Lung (tissue), 12 donors: ENCODE measurements around the gene CROCC. TPM values are rescaled to one million over a fixed set of nuclear protein-coding genes. Genes with fewer than 3 reads are reported as not detected.

ENCODE experiments used
- ATAC-seq: fragments of 200-7000 bp; cut with Tn5 transposase; one replicate; pipeline ENCODE4 v1.9.1; 2020; ENCODE audit warnings: moderate number of reproducible peaks; ENCODE audit not compliant: insufficient read depth, low FRiP score
- DNase-seq, 3 donors: peaks; one replicate each; pipeline ENCODE4 v3.0.0-alpha.2; 2013 to 2017
- H3K27ac ChIP-seq, 2 donors: one replicate each; pipeline ENCODE4 v1.5.1; 2013; ENCODE audit warnings: mild to moderate bottlenecking in 2 of 2, moderate library complexity in 2 of 2, control low read depth in 1 of 2, inconsistent platforms in 1 of 2, low read depth in 1 of 2, low read length in 1 of 2
- H3K27me3 ChIP-seq, 3 donors: one replicate each; pipeline ENCODE4 v1.5.1; 2013; ENCODE audit warnings: low read length in 2 of 3; ENCODE audit not compliant: control insufficient read depth in 3 of 3, insufficient read depth in 3 of 3
- H3K36me3 ChIP-seq, 4 donors: one replicate each; pipeline ENCODE4 v1.5.1; 2013; ENCODE audit warnings: low read length in 4 of 4, mild to moderate bottlenecking in 1 of 4, moderate library complexity in 1 of 4; ENCODE audit not compliant: control insufficient read depth in 4 of 4, insufficient read depth in 4 of 4
- H3K4me1 ChIP-seq, 5 donors: one replicate each; pipeline ENCODE4 v1.5.1; 2013; ENCODE audit warnings: low read length in 5 of 5, mild to moderate bottlenecking in 2 of 5, moderate library complexity in 1 of 5; ENCODE audit not compliant: control insufficient read depth in 5 of 5, insufficient read depth in 5 of 5
- H3K4me3 ChIP-seq: one replicate; pipeline ENCODE4 v1.5.1; 2013; ENCODE audit warnings: mild to moderate bottlenecking, control low read depth, moderate library complexity
- H3K9ac ChIP-seq, 2 donors: one replicate each; pipeline ENCODE4 v1.5.1; 2013; ENCODE audit warnings: low read length in 2 of 2, control low read depth in 1 of 2; ENCODE audit not compliant: insufficient read depth in 1 of 2
- H3K9me3 ChIP-seq, 4 donors: one replicate each; pipeline ENCODE4 v1.5.1; 2013; ENCODE audit warnings: low read length in 3 of 4, mild to moderate bottlenecking in 1 of 4, moderate library complexity in 1 of 4; ENCODE audit not compliant: control insufficient read depth in 4 of 4, insufficient read depth in 3 of 4
- WGBS, 2 donors: extraction: QIAGEN DNeasy Blood & Tissue Kit; methylation state at CpG; one replicate each; pipeline ENCODE4 v1.1.7; 2013; 5-methylcytosine and 5-hydroxymethylcytosine counted together
- polyA plus RNA-seq, 2 donors: library from polyadenylated mRNA; stranded (reverse); fragments of 200-250 nt; gene quantifications; one replicate each; pipeline ENCODE4 v1.2.1, GENCODE V29; 2013
- total RNA-seq, 2 donors: library from RNA; depleted of rRNA in 1 of 2; stranded (reverse); fragments of >200 nt in 1 of 2; gene quantifications; one replicate each; pipeline ENCODE4 v1.2.1, GENCODE V29; 2014 to 2021
- TF ChIP-seq, protein P1 (sequence below): IDR thresholded peaks from 2 replicates; pipeline ENCODE4 v1.5.1; 2012; ENCODE audit warnings: mild to moderate bottlenecking; ENCODE audit errors: control extremely low read depth, extremely low read depth
- donor health status: control.
- donor health status: control.
- donor health status: Bipolar disorder and iron deficiency.
- donor health status: healthy.
- donor health status: DM: yes; HTN: yes; CAD: no.

CROCC gene
- total and polyA plus RNA-seq, 4 donors = 14.9 to 42.2 (median 28.5) TPM

DNA sequence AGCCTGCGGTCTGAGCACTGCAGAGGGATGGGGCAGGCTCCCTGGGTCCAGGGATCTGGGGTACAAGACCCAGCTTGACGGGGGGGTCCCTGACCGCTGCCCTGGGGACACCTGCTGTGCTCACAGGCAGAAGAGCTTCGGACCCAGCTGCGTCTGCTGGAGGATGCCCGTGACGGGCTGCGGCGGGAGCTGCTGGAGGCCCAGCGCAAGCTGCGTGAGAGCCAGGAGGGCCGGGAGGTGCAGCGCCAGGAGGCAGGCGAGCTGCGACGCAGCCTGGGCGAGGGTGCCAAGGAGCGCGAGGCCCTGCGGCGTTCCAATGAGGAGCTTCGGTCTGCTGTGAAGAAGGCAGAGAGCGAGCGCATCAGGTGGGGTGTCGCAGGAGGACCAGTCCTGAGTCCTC is 33.5 kb downstream of the CROCC start:
- TF ChIP-seq, protein P1, sequence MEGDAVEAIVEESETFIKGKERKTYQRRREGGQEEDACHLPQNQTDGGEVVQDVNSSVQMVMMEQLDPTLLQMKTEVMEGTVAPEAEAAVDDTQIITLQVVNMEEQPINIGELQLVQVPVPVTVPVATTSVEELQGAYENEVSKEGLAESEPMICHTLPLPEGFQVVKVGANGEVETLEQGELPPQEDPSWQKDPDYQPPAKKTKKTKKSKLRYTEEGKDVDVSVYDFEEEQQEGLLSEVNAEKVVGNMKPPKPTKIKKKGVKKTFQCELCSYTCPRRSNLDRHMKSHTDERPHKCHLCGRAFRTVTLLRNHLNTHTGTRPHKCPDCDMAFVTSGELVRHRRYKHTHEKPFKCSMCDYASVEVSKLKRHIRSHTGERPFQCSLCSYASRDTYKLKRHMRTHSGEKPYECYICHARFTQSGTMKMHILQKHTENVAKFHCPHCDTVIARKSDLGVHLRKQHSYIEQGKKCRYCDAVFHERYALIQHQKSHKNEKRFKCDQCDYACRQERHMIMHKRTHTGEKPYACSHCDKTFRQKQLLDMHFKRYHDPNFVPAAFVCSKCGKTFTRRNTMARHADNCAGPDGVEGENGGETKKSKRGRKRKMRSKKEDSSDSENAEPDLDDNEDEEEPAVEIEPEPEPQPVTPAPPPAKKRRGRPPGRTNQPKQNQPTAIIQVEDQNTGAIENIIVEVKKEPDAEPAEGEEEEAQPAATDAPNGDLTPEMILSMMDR = no peak
- ATAC-seq = no peak
- H3K4me3 ChIP-seq = no peak overlapping the region
- no peak overlapping the region for H3K27ac ChIP-seq
- no peaks in the 10 kb centered on the region for H3K9me3 ChIP-seq
- WGBS, 2 donors = 96% methylated on average over 25 of the region's 25 CpGs
- H3K4me1 ChIP-seq = peaks cover 0 to under 1% (median 0%) of the 10 kb centered on the region in 5 donors
- no peak overlapping the region for H3K9ac ChIP-seq
- DNase-seq = no peak
- H3K36me3 ChIP-seq = peaks cover 0 to 13% (median 1%) of the 10 kb centered on the region in 4 donors
- H3K27me3 ChIP-seq = no peaks in the 10 kb centered on the region

- Histone ChIP-seq H3K36me3 (peaks cover 0 to 13% (median 1%) of the 10 kb centered on the region in 4 donors), H3K27me3 (no peaks in the 10 kb centered on the region), H3K27ac (no peak overlapping the region), H3K4me3 (no peak overlapping the region), H3K4me1 (peaks cover 0 to 14% (median 0%) of the 10 kb centered on the region in 5 donors), H3K9me3 (no peaks in the 10 kb centered on the region), H3K9ac (no peak overlapping the region)
- TF ChIP-seq, protein P1 = no peak
- ATAC-seq = no peak
- WGBS, 2 donors = 90 to 94% methylated on average over 8 of the region's 8 CpGs
- DNase-seq = no peak
Measured at GRCh38 chr1:16956775-16957174, 35.0 kb downstream of the CROCC start.

GRCh38 chr1:16957731-16958130 is 36.0 kb downstream of the CROCC start:
- no peaks in the 10 kb centered on the region for H3K9me3 ChIP-seq
- WGBS, 2 donors = 19 to 69% methylated on average over 8 of the region's 8 CpGs
- no peak for DNase-seq
- no peak for ATAC-seq
- no peaks in the 10 kb centered on the region for H3K27me3 ChIP-seq
- TF ChIP-seq, protein P1 = no peak
- peaks cover 0 to 13% (median 1%) of the 10 kb centered on the region in 4 donors for H3K36me3 ChIP-seq
- no peak overlapping the region for H3K4me3 ChIP-seq
- H3K9ac ChIP-seq = no peak overlapping the region
- no peak overlapping the region for H3K27ac ChIP-seq
- H3K4me1 ChIP-seq = peaks cover 0 to 14% (median 0%) of the 10 kb centered on the region in 5 donors

GRCh38 chr1:16958475-16958874 is 36.7 kb downstream of the CROCC start:
- no peak overlapping the region for H3K27ac ChIP-seq
- DNase-seq (no peak), ATAC-seq (no peak)
- 93 to 97% methylated on average over 12 of the region's 12 CpGs for WGBS, 2 donors
- no peaks in the 10 kb centered on the region for H3K27me3 ChIP-seq
- peaks cover 0 to 14% (median 0%) of the 10 kb centered on the region in 5 donors for H3K4me1 ChIP-seq
- no peak overlapping the region for H3K9ac ChIP-seq
- H3K4me3 ChIP-seq = no peak overlapping the region
- TF ChIP-seq, protein P1 = no peak
- peaks cover 0 to 1% (median 0%) of the 10 kb centered on the region in 4 donors for H3K9me3 ChIP-seq
- peaks cover 0 to 13% (median 1%) of the 10 kb centered on the region in 4 donors for H3K36me3 ChIP-seq
